Stimulated activated CD8-positive, alpha-beta memory T cell treated with anti-CD3 and anti-CD28 coated beads, Interleukin-15, amount 100 ng/mL, for 24 hours (primary cell): Measurements from ENCODE around the gene C9orf85.
"Not testable (repeated sequence)": the region's sequence is repeated elsewhere in the genome, so short reads cannot be mapped to it uniquely, and the experiment has no call there.

Experiments
- DNase-seq: peaks from one replicate; pipeline ENCODE4 v3.0.0-alpha.2; 2020; ENCODE audit warnings: low read depth

Gene C9orf85

DNA sequence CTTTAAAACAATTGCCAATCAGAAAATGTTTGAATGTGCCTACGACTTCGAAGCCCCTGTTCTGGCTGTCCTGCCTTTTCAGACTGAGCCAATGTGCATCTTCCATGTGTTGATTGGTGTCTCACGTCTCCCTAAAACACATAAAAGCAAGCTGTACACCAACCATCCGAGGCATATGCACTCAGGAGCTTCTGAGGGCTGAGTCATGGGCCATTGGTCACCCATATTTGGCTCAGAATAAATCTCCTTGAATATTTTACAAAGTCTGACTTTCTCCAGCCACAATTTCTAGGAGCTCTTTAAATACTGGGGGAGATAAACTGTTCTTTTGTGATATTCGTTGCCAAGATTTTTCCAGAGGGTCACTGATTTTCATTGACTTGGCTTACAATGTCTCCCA, 95.1 kb downstream of the C9orf85 start:
- DNase-seq = no peak

DNA sequence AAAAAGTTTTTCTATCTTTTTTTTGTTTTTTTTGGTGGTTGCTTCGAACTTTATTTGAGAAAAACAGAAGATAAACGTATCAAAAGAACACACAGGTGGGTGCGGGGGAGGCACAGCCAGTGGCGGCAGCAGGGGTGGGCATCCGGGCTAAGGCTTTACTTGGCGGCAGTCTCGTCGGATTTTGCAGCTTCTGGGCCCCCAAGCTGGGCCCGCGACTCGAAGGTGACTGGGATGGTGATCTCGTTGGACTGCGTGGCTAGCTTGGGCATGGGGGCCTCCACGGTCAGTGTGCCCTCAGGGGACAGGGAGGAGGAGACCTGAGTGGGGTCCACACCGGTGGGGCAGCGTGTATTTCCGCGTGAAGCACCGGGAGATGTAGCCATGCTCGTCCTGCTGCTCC, 96.3 kb downstream of the C9orf85 start:
- DNase-seq = not testable (repeated sequence)

DNA sequence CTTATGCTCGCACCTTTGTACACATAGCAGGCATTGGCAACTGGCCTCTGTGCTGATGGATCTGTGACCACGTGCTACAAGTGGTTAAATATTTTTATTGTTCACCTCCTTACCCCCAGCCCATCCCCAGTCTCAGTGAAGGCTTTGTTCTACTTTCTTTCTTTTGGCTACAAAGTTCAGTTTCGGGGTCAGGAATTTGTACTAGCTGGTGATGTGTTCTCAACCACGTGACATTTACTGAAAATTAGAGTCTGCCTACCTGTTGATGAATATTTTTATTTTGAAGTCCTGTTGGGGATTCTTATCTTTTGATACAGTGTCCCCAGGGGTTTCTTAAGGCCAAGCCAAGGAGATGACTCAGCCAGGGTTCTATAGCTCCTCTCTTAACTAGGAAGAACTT, 101.2 kb downstream of the C9orf85 start:
- no peak for DNase-seq

DNA sequence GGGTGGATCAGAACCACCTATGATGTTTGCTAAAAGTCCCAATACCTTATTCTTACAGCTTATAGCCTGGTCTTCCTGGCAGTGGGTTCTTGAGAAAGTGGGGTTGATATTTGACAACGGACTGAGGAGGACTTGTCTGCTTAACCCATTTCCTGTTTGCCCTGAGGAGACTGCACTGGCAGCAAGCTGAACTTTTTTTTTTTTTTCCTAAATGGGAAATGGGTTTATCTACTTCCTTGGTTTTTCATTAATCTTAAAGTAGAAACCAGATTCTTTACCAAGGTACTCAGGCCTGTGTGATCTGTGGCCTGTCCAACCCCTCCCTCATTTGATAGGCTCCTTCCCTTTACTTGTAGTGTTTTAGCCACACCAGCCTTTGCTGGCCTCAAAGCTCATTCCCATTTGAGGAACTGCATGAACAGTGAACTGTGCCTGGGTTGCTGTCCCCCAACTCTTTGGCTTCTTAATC, 101.9 kb downstream of the C9orf85 start:
- no peak for DNase-seq

DNA sequence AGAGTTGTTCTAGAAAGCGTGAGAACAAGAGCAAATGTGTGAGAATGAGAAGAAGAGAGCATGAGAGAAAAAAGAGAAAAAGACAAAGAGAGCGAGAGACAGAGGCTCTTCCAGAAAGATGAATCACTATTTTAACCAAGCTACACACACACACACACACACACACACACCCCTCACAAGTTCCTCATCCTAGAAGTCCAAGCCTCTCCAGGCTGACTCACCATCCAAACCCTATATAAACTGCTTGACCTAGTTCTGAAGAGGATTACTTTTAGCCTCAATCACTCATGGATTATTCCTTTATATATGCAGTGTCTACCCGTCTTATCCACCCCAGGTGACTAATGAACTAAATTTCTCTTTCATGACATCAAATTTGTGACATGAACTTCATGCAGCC, 111.4 kb downstream of the C9orf85 start:
- no peak for DNase-seq
